Liver (tissue), 3 donors: Measurements from ENCODE around the gene BCAS4.

ENCODE experiments used
- CTCF ChIP-seq: fragments of 150-350 bp; IDR thresholded peaks from 2 replicates; pipeline ENCODE4 v1.5.1; 2017; ENCODE audit warnings: improper control_type of control experiment, low read depth, low read length; ENCODE audit not compliant: missing input control
- FOXA1 ChIP-seq: IDR thresholded peaks from 2 replicates; pipeline ENCODE4 v1.6.1; 2016; ENCODE audit warnings: antibody characterized with exemption
- GABPA ChIP-seq, 2 donors: IDR thresholded peaks in 1 of 2; conservative IDR thresholded peaks in 1 of 2; 2 replicates each; pipeline ENCODE4 v1.6.1; 2016; ENCODE audit warnings: antibody characterized with exemption in 2 of 2, mild to moderate bottlenecking in 1 of 2, moderate library complexity in 1 of 2
- MAX ChIP-seq: IDR thresholded peaks from 2 replicates; pipeline ENCODE4 v1.6.1; 2016; ENCODE audit warnings: antibody characterized with exemption
- RAD21 ChIP-seq, 2 donors: IDR thresholded peaks; 2 replicates each; pipeline ENCODE4 v1.6.1; 2016; ENCODE audit warnings: antibody characterized with exemption in 2 of 2, mild to moderate bottlenecking in 2 of 2
- REST ChIP-seq: IDR thresholded peaks from 2 replicates; pipeline ENCODE4 v1.6.1; 2016; ENCODE audit warnings: antibody characterized with exemption, mild to moderate bottlenecking
- donor health status: healthy.
- donor health status: healthy.

GRCh38 chr20:50926530-50926929 is 131.7 kb downstream of the BCAS4 start:
- no peak for TF ChIP-seq CTCF
- TF ChIP-seq GABPA (IDR thresholded peaks at IDR 0.05 in 1 of 2, conservative IDR thresholded peaks at IDR 0.05 in 1 of 2): no peak
- no peak for TF ChIP-seq RAD21 (IDR thresholded peaks at IDR 0.05)
- TF ChIP-seq REST: no peak
- TF ChIP-seq FOXA1: no peak
- TF ChIP-seq MAX: no peak
